Activated T-cell treated with anti-CD3 and anti-CD28 coated beads for 1 hour (primary cell): ENCODE data around the gene TMEM126A.

Experiments
- DNase-seq: peaks from one replicate; pipeline ENCODE4 v3.0.0-alpha.2; 2020; ENCODE audit warnings: low read depth

The TMEM126A gene

DNA sequence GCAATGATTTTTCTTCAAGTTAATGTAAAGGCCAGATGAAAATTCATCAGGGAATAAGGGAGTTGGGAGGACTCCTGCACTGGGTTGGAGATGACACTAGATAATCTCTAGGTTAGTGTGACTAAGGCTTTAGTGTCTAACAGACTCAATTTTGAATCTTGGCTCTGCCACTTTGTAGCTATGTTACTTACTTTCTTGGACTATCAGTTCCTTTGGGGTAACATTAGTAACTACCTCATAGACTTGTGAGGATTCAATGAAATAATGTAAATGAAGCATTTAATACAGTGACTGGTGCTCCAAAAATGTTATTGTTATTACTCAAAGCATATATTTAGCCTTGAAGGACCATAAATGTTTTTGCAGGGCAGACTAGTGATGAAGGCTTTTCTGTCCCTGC, 47.8 kb downstream of the TMEM126A start:
- no peak for DNase-seq

DNA sequence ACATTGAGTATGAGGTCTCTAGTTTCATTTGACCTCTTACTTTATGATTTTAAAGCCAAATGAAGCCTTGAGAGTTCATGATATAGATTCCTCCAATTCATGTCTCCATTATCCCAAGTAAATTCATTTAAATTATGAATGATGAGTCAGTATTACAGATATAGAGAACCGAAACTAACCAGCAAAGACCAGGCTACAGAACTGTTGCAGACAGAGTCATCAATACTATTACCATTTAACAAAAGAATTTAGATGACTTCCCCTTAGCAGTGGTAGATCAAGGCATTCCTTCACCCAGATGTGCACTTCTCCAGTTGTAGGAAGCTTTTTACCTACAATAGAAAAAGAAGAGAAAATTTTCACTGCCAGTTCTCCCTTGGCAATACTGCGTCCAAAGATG, 50.0 kb downstream of the TMEM126A start:
- DNase-seq, result no peak

DNA sequence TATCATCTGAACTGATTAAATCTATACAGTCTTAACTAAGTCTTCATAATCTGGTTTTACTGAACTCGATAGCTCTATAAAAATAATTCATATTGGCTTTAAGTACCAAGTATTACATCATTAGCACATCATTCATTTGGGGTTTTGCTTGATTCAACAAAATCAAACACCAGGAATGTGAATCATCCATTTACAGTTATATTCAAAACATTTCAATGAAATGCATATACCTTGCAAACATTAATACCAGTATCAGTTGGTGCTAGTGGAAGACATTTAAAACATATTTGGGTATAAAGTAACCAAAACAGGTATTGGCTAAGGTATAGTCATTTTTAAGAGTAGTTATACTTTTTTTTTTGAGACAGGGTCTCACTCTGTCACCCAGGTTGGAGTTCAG, 50.4 kb downstream of the TMEM126A start:
- no peak for DNase-seq

DNA sequence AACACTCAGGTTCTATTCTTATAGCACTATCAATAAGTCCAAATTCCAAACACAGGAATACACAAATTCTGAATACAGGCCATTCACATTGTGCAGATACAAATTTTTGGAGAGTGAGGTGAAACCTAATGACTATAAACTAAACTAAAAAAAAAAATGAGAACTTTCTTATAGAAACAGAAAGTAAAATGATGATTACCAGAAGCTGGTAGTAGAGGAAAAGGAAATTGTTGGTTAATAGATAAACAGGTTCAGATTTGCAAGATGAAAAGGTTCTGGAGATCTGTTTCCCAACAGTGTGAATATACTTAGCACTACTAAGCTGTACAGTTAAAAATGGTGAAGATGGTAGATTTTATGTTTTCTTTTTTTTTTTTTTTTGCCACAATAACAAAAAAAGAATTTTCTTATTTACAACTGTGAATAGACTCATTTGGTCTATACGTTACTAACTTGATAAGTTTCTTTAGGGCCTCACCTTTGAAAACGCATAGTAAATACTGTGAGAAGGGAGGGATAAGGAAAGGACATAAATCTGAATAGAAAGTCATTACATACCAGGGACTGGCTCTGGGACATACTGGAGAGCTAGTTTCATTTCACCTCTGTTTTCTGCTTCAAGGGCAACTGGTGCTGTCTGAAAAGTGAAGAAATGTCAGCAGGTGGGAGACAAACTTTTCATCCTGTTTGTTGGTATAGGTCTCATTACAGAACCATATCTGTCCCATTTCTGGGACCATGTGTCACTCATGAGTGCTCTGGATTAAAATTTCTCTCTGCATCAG, 52.4 kb downstream of the TMEM126A start:
- no peak for DNase-seq

DNA sequence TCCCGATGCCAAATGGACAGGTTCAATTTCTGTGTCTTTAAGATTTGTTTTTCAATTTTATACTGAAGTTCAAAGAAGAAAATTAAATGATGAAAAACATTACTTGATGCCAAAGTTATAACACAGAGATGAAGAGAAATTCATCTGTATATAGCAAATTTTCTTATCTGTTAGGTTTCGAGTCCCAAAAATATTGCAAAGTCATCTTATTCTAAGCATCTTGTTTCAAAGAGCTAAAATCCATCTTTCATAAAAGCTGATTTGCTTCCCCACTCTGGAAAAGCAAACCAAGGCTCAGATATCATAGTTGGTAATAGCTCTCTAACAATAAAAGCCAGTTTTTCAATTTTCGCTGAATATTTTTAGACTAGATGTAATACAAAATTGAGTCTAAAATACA, 57.2 kb downstream of the TMEM126A start:
- DNase-seq, result no peak

DNA sequence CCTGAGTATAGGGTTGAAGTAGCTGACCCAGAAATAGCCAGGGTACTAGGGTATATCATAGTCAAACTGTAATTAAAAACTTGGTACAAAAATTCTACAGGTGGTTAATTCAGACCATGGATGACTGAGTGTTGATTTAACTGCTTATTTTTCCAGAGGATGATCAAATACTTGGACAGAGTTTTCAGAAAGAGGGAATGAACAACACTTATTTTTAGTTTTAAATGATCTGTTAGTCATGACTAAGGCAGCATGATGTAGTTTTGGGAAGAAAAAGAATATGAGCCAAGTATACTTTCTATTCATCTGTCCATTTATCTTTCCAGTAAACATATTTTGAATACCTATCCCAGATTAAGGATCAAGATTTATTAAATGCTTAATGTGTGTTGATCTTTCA, 58.0 kb downstream of the TMEM126A start:
- DNase-seq, result no peak
